Activated CD8-positive, alpha-beta memory T cell treated with anti-CD3 and anti-CD28 coated beads, Interleukin-2, amount 50 U/mL, for 48 hours (primary cell): Measurements from ENCODE around the gene ZNF576.
"Not testable (repeated sequence)": the region's sequence is repeated elsewhere in the genome, so short reads cannot be mapped to it uniquely, and the experiment has no call there.

ENCODE experiments used
- DNase-seq: peaks from one replicate; pipeline ENCODE4 v3.0.0-alpha.2; 2020

ZNF576 gene, protein sequence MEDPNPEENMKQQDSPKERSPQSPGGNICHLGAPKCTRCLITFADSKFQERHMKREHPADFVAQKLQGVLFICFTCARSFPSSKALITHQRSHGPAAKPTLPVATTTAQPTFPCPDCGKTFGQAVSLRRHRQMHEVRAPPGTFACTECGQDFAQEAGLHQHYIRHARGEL

DNA sequence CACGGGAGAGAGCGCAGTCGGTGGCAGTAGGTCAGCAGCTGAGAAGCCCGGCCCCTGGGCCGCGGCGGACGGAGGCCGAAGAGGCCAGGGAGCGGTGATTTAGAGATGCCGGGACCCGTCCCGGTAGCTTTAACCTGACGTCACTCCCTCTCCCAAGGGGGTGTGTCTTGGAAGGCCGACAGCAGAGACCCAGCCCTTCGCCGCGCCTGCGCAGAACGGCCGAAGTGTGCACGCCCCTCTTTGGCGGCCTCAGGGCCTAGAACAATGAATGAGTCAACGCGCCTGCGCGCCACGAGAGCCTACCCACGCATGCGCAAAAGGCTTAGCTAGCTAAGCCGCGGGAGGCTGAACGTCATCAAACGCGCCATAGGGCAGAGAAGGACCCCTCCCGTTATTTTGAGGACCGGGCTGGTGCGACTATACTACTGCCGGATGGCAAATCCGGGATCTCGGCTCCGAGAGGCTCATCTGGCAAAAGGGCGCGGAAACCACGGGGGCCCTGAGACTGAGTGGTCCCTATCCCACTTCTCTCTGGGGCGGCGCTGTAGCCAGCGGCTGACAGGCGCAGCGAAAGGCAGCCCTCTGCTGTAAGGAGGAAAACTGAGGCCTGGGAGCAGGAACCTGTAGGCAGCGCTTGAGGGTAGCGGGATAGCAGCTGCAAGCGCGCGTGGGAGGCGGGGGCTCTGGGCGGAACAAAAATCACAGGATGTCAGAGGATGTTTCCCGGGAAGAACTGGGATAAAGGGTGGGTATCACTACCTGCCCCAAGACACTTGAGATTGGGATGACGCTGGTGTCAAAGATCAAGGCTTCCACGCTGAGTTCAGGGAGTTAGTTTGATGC lies at the start of gene ZNF576, which contains the start of gene IRGQ:
ZNF576 (plus strand) TSS at position 597 of the 843 bp plus-strand sequence. CDS start 514 bp downstream, outside the sequence.
IRGQ (minus strand) TSS at position 136 of the 843 bp plus-strand sequence. CDS start 796 bp downstream, outside the sequence.
- peak; percentile 100 for DNase-seq

DNA sequence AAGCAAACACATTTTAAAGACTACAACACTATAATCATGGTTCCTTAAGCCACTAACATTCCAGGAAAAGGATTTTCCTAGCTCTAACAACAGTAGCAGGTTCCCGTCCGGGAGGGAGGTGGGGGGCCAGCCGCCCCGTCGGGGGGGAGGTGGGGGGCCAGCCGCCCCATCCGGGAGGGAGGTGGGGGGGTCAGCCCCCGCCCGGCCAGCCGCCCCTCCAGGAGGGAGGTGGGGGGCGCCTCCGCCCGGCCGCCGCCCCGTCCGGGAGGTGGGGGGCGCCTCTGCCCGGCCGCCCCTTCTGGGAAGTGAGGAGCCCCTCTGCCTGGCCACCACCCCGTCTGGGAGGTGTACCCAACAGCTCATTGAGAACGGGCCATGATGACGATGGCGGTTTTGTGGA lies 48.5 kb upstream of the ZNF576 start:
- DNase-seq: not testable (repeated sequence)

DNA sequence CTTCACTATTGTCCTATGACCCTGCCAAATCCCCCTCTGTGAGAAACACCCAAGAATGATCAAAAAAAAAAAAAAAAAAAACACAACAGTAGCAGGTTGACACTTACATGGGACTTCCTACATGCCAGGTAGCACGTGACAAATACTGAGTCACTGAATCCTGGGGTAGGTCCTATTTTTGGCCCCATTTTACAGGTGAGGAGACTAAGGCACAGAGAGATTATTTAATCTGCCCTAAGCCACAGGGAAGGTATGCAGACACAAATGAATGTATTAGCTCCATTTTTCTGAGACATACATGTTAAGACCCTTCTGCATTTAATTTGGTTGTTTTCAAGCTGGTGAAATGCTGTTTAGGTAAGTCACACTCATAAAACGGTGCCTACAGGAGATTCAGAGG lies 47.7 kb upstream of the ZNF576 start:
- DNase-seq: no peak

DNA sequence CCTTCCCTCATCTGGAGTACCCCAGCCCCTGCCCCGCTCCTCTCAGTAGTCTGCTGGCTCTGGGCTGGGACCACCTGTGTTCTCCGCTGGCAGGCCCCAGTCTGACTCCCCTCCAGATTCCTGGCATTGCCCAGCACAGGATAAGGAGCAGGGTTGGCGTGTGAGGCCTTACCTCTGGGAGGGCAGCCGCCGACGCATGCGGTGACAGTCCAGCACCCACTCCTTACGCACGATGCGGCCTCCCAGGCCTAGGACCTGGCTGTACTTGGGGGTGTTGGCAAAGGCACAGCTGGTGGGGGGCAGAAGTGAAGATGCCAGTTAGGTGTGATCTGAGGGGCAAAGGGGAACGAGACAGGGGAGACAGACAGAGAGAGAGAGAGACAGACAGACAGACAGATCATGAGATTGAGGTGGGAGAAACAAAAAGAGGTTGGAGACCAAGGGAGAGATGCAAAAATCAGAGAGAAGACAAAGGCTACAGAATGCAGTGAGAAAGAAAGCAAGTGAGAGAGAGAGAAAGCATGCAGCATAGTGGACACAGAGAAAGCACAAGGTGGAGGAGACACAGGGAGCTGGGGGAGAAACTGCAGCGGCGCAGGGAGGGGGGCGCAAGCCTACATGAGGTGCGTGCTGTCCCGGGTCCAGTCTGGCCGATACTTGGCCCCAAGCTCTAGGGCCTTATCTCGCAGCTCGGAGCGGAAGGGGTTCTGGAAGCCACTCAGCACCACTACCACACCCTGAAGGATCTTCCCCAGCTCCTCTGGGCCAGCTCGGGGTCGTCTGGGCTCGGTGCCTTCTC lies 44.8 kb upstream of the ZNF576 start:
- no peak for DNase-seq

DNA sequence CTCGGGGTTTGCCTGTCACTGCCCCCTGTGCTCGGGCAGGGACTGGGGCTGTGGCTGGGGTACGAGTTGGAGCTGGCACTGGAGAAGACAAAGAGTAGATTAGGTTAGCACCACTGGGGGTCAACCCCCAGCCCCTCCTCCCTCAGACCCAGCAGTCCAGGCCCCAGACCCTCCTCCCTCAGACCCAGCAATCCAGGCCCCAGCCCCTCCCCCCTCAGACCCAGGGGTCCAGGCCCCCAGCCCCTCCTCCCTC lies 44.3 kb upstream of the ZNF576 start:
- DNase-seq: no peak

DNA sequence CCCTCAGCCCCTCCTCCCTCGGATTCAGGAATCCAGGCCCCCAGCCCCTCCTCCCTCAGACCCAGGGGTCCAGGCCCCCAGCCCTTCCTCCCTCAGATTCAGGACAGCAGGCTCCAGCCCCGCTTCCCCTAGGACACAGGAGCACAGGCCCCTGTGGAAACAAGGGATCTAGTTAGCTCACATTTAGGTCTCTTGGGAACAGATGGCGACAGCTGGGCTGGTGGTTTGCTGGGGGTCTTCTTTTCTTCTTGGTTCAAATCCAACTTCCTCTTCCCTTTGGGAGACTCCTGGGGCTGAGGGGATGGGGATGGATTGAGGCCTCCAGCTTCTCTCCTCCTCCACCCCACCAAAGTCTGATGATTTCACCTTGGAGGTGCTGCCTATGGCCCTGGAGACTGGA lies 43.8 kb upstream of the ZNF576 start:
- DNase-seq: no peak

DNA sequence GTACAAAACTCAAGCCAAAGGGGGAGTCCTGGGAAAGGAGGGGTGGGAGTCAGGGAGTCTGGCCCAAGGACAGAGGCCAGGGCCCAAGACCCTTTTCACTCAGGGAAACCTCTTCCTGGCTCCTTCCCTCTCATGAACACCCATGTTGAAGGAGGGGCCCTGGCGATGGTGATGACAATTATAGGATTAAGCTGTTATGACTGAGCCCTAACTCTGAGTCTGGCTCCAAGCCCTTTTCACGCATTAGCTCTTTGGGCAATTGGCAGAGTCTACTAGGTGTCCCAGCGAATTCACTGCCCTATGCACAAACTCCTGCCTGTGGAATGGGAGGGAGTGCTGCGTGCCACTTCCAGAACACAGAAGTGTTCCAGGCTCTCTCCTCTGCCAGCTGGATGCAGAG lies 42.7 kb upstream of the ZNF576 start:
- no peak for DNase-seq

DNA sequence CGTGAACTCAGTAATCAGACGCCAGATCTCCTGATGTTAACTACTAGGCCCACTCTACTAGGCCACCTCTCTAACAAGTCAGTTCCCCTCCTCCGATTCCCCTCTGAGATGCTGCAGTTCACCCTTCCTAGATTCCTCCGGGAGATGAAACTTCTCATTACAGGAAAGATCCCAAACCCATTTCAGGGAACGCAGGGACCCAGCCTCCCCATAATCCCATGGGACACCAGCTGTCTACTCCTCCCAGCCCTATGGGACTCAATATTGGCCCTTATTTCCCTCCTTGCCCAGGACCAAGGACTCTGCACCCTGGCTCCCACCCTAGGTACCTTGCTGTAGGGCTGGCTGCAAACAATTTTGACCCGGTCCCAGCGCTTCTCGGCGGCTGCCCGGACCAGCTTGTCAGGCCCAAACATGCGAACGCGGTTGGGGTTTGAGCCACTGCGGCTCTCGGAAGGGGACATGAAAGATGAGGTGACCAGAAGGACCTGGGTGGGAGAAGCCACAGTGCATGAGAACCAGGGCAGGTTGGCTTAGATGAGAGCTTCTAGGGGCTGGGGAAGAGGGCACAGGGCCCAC lies 42.0 kb upstream of the ZNF576 start:
- no peak for DNase-seq

DNA sequence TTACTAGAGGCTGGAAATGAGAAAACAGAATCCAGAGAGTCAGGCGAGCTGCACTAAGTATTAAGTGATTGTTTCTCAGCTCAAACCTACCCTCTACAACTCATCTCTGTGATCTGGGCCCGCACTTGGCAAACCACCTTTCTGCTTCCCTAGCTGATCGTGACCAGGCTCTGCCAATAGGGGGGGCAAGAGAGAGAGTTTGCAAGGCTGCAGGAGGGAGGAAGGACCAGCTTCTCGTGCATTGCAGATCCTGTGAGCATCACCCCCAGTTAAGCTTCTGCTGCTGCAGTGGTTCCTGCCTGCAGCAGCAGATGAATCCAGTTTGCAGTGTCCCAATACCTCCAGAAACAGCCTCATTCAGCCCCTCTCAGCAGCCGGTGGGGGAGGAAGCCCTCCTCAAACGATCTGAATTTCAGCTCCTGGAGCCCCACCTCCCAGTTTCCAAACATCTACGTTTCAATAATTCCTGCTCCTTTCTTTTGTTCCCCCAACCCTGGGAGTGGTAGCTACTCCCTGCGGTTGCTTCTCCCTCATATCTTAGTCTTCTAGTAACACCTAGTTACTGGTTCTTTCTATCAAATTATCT lies 41.1 kb upstream of the ZNF576 start:
- peak; percentile 86 for DNase-seq

DNA sequence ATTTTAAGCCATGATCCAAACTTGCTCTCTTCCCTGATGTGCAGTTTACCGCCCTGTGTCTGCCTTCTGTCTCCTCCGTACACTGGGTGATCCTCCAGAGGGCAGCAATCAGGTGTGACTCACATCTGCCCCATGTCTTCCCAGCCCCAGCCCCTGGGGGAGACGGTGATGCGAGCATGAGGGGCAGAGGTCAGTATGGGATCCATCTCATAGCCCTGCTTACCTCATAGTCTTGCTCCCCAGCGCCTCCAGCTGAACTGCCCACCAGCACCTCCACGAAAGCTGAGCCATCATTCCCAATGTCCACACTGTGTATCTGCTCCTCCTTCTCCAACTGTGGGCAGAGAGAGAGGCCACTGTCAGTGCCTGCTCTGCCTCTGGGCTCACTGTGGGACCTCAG lies 35.7 kb upstream of the ZNF576 start:
- DNase-seq: no peak

DNA sequence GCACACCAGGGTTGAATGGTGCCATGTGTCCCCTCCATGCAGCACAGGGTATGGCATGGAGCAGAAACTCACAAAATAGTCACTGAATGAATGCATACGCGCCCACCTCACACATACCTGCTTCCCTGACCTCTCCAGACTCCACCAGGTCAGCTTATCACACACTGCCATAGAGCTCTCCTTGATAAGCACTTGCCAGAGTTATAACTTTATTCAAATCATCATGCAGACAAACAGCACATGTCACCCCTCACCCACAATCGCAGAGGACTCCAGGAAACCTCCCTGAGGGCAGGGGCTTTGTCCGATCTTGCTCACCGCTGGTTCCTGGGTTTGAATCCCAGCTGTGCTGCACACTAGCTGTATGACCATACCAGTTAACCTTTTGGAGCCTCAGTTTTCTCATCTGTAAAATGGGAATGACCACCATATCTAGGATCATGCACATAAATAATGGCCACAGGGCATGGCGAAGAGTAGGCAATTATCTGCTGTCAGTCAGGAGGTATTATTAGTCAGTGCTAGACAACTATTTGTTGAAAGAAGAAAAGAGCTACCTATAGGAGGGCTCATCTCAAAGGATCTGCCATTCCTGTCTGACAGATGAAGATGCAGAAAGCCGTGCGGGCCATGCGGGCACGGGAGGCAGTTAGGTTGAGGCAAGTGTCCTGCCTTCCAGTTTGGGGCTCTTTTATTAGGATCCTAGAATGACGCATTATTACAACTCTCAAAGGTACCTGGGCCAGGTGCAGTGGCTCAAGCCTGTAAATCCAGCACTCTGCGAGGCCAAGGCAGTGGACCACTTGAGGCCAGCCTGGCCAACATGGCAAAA lies 35.0 kb upstream of the ZNF576 start:
- no peak for DNase-seq

DNA sequence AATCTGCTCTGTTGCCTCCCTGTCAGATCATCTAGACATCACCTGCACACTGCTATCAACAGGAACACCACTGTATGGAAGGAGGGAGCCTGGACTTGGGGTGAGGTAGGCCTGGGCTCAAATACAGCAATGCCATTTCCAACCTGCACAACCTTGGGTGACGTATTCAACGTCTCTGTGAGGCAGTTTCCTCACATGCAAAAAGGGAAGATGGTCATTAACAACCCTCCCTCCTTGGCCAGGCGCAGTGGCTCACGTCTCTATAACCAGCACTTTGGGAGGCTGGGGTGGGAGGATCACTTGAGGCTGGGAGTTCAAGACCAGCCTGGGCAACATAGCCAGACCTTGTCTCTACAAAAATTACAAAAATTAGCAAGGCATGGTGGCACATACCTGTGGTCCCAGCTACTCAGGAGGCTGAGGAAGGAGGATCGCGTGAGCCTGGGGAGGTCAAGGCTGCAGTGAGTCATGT lies 34.1 kb upstream of the ZNF576 start:
- DNase-seq: no peak

DNA sequence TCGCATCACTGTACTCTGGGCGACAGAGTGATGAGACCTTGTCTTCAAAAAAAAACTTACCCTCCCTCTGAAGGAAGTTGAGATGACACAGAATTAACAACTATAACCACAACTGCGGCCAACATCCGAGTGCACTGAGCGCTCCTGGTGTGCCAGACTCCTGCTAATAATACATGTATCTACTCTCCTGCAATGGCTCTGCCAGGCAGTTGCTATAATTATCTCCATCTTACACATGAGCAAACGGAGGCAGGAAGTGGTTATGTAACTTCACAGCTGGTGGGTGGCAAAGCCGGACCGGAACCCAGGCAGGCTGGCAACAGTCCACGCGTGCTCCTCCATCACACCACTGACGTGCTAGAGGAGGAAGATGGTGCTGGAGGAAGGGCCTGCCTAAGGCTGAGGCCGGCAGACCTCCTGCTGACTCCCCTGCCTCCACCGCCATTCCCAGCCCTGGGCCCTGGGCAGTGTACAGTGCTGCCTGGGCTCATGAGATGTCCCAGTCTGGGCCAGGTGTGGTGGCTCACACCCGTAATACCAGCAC lies 33.6 kb upstream of the ZNF576 start:
- peak; percentile 75 for DNase-seq

DNA sequence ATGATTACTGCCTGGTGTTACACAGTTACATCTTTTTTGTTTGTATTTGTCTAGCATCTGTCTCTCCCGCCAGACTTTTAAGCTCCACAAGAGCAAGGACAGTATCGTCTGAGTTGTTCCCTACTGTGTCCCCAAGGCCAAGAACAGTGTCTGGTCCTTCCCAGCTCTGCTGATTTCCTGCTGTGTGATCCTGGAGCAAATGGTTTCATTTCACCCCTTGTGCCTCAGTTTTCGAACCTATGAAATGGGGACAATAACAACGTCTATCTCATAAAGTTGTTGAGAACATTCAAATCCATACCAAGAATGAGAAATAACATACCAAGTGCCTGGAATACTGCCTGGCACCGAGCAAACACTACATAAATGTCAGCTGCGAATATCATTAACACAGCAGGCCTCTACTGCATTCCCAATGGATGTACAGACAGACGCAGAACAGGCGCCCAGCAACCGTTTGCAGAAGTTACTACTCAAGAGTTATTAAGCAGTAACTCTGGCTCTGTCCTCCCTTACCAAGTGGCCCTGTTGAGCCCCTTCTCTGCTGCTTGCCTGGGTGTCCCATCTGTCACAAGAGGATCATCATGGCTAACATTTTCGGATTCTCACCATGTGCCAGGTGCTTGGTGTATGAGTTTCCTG lies 32.5 kb upstream of the ZNF576 start:
- DNase-seq: no peak

DNA sequence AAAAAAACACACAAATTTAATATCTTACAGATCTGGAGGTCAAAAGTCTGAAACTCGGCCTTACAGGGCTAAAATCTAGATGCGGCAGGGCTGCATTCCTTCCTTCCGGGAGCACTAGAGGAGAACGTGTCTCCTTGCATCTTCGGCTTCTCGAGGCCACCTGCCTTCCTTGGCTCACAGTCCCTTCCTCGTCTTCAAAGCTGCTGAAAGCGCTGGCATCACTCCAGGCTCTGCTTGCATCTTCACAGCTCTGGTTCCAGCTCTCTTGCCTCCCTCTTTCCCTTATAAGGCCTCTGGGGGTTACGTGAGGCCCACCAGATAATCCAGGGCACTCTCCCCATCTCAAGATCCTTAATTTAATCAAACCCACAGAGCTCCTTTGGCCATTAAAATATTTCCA lies 31.6 kb upstream of the ZNF576 start:
- no peak for DNase-seq

DNA sequence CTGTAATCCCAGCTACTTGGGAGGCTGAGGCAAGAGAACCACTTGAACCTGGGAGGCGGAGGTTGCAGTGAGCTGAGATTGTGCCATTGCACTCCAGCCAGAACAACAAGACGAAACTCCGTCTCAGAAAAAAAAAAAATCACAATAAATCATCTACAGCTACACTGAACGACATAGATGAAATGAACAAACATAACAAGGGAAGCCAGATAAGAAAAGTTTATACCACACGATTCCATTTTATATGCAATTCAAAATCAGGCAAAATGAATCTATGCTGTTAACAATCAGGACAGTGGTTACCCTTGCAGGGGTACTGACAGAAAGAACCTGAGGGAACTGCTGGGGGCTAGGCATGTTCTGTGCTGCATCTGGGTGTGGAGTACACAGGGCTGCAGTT lies 26.7 kb upstream of the ZNF576 start:
- no peak for DNase-seq

DNA sequence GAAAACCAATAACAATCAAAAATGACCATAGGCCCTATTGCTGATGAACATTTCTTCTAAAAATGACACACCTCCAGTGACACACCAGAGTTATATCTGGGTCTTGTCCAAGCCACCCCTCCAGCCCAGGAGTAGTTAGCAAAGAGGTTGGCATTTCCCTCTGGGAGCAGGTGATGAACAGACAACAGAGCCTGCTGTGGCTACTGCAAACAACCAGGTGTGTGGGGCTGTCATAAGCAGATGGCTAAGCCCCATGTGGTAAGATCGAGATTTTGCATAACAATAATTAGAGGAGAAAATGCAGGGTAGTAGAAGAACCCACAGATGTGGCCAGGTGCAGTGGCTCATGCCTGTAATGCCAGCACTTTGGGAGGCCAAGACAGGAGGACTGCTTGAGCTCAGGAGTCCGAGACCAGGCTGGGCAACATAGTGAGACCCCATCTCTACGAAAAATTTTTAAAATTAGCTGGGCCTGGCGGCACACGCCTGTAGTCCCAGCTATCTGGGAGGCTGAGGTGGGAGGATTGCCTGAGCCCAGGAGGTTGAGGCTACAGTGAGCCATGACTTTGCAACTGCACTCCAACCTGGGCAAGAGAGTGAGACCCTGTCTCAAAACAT lies 26.1 kb upstream of the ZNF576 start:
- DNase-seq: no peak

DNA sequence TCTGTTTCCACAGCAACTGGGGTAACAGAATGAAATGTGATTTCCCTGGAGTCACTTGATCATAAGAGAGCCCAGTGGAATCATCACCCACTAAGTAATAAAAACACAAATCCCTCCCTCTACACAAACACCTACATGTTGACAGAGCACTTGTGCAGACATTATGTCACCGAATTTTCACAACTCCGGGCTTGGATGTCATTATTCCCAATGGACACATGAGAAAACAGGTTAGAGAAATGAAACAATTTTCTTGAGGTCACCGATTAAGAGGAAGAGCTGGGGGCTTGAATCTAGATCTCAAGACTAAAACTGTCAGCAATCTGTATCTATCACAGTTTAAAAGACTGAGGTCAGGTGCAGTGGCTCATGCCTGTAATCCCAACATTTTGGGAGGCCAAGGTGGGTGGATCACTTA lies 24.2 kb upstream of the ZNF576 start:
- DNase-seq: no peak

DNA sequence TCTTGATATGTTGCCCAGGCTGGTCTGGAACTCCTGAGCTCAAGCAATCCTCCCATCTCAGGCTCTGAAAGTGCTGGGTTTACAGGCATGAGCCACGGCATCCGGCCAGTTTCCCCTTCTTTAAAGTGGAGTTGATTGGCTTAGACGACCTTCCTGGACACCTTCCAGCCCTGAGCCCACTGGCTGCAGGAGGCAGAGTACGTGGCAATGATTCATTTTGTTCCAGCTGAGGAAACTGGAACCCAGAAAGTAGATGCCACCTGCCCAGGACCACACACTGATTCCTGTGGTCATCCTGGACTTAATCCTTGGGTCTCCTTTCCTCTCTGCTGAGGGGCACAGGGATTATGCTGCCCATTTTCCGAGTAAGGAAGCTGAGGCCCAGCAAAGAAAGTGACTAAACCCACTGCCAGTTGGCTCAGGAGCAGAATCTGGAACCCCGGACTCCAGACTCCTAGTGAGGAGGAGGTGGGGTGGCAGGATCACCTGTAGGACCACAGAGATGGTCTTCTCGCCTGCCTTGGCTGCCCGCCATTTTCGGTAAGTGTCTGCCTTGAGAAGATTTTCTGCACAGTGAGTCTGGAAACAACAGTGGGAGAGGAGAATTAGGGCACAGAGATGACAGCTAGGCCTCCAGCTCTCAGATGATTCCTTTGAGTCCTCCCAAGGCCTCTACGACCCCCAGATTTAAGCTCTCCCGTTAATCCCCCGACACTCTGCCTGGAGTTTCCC lies 21.8 kb upstream of the ZNF576 start:
- DNase-seq: no peak
